Panc1 (cell line): Measurements from ENCODE around the gene FNTB. TPM values are rescaled to one million over a fixed set of nuclear protein-coding genes. Genes with fewer than 3 reads are reported as not detected.

ENCODE experiments used
- ATAC-seq: fragments of 200-7000 bp; cut with Tn5 transposase; 2 replicates; pipeline ENCODE4 v1.9.1; 2020; ENCODE audit warnings: mild to moderate bottlenecking, moderate library complexity
- BruUV-seq: library from RNA; stranded (reverse); fragments of 400-500 nt; replicated peaks from 2 replicates; lab custom pipeline; 2021; lab: Mats Ljungman, UMichigan
- CTCF ChIA-PET: fragments of 300-600 bp; sonication (Branson Sonifier 250); formaldehyde crosslinking; loops from one replicate; lab custom pipeline; 2022; ENCODE audit warnings: antibody characterized with exemption; lab: Charles Lee
- POLR2A ChIA-PET: fragments of 300-600 bp; sonication (Branson Sonifier 250); formaldehyde crosslinking; loops from one replicate; lab custom pipeline; 2022; ENCODE audit warnings: antibody characterized with exemption; lab: Charles Lee
- DNase-seq: peaks from one replicate; pipeline ENCODE4 v3.0.0-alpha.2; 2010; ENCODE audit warnings: low read depth, low spot score
- H3K27ac ChIP-seq: 2 replicates; pipeline ENCODE4 v1.5.1; 2011; ENCODE audit warnings: mild to moderate bottlenecking, low read length, inconsistent platforms
- H3K27me3 ChIP-seq: fragments of 200-500 bp; sonication (Bioruptor generic); 2 replicates; pipeline ENCODE4 v1.6.0; 2014; ENCODE audit warnings: low read length, inconsistent platforms; ENCODE audit not compliant: control insufficient read depth, insufficient read depth
- H3K36me3 ChIP-seq: fragments of 200-500 bp; sonication (Bioruptor generic); 2 replicates; pipeline ENCODE4 v1.5.1; 2014; ENCODE audit warnings: inconsistent platforms, mild to moderate bottlenecking, low read length, moderate library complexity; ENCODE audit not compliant: control insufficient read depth, insufficient read depth
- H3K4me1 ChIP-seq: 2 replicates; pipeline ENCODE4 v1.5.1; 2011; ENCODE audit warnings: inconsistent platforms, mild to moderate bottlenecking, low read length, moderate library complexity; ENCODE audit not compliant: control insufficient read depth, insufficient read depth
- H3K4me3 ChIP-seq, 2 experiments: 2 replicates each; pipeline ENCODE4 v1.5.1; 2011 to 2012; ENCODE audit warnings: low read depth in 2 of 2, low read length in 2 of 2, mild to moderate bottlenecking in 2 of 2, inconsistent platforms in 1 of 2, moderate library complexity in 1 of 2
- H3K9me3 ChIP-seq: fragments of 200-500 bp; sonication (Bioruptor generic); 2 replicates; pipeline ENCODE4 v1.5.1; 2014; ENCODE audit warnings: low read depth, mild to moderate bottlenecking, inconsistent platforms, low read length, moderate library complexity; ENCODE audit not compliant: control insufficient read depth, insufficient read depth
- CTCF ChIP-seq: fragments of 450-650 bp; IDR thresholded peaks from 2 replicates; pipeline ENCODE4 v1.5.1; 2017; ENCODE audit warnings: mild to moderate bottlenecking
- POLR2AphosphoS5 ChIP-seq: IDR thresholded peaks from 2 replicates; pipeline ENCODE4 v1.6.1; 2012; ENCODE audit warnings: mild to moderate bottlenecking, low read depth, low read length, moderate library complexity
- REST ChIP-seq, 2 experiments: IDR thresholded peaks; 2 replicates each; pipeline ENCODE4 v1.6.1; 2011 to 2012; ENCODE audit warnings: low read depth in 2 of 2, control low read depth in 1 of 2, low read length in 1 of 2, mild to moderate bottlenecking in 1 of 2, moderate library complexity in 1 of 2; ENCODE audit not compliant: insufficient read depth in 1 of 2
- SIN3A ChIP-seq: IDR thresholded peaks from 2 replicates; pipeline ENCODE4 v1.6.1; 2012; ENCODE audit warnings: low read depth, mild to moderate bottlenecking, low read length, moderate library complexity, borderline replicate concordance; ENCODE audit not compliant: insufficient read depth
- TCF7L2 ChIP-seq: IDR thresholded peaks from 2 replicates; pipeline ENCODE4 v1.6.1; 2011; ENCODE audit warnings: mild to moderate bottlenecking, low read depth, low read length, inconsistent platforms
- in situ Hi-C: cut with HindIII; loops from 2 replicates; pipeline ENCODE4 v1.10.0; 2016; ENCODE audit warnings: low sequenced_read_pairs, low pct_unique_long_range_greater_than_20kb
- intact Hi-C: fragments of 100-400 bp; cut with micrococcal nuclease; formaldehyde crosslinking; loops from one replicate; pipeline ENCODE4 v1.10.0; 2022; ENCODE audit not compliant: unreplicated experiment
- total RNA-seq: library from RNA; stranded (reverse); gene quantifications from one replicate; pipeline ENCODE4 v1.2.1, GENCODE V29; 2021; ENCODE audit not compliant: unreplicated experiment

FNTB gene
- total RNA-seq, 1 experiment from 2014 or later: 13.3 TPM

DNA sequence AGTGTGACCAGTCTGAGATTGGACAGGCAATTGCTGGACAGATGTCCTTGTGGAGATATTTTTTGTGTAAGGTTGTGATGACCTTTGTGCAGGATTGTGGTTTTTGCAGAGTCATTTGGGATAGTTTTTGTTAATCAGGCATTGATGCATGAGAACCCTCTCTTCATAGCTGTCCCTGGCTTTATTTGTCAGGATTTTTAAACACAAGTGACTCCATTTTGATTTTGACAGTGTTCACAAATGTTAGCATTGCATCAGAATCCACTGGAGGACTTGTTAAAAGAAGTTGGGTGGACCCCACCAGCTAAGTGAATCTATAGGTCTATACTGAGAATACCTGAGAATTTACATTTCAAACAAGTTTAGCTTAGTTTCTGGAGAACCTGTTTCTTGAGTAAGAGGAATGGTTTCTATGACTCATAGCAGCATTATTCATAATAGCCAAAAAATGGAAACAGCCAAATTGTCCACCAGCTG, 11.8 kb downstream of the FNTB start:
- no peak for ATAC-seq
- ChIA-PET POLR2A (no interaction called here), CTCF (interaction anchor here (1.0 kb wide), 1 partner anchor 12 kb away, joined by 3 read pairs; the partner anchor contains the start of gene FNTB)
- in situ Hi-C loops (no loop called here), intact Hi-C loops (no loop called here)
- BruUV-seq: no TSS peak
- no peak for DNase-seq
- H3K36me3 ChIP-seq: no peaks in the 10 kb centered on the region
- H3K4me1 ChIP-seq: no peaks in the 10 kb centered on the region; the same call in 1 of the 2 replicates
- no peaks in the 10 kb centered on the region for H3K9me3 ChIP-seq
- no peaks in the 10 kb centered on the region for H3K27me3 ChIP-seq
- TF ChIP-seq CTCF (no peak), POLR2AphosphoS5 (no peak), TCF7L2 (no peak), REST (IDR thresholded peaks at IDR 0.05; ENCODE audit: insufficient read depth in 1 of 2, low read depth in 2 of 2, low read length in 1 of 2) (no peak), SIN3A (no peak)
- H3K27ac ChIP-seq: no peak overlapping the region
- H3K4me3 ChIP-seq: no peak overlapping the region

GRCh38 chr14:65000898-65001591, 14.3 kb downstream of the FNTB start:
- ChIA-PET CTCF (no interaction called here), POLR2A (no interaction called here)
- Histone ChIP-seq H3K36me3 (no peaks in the 10 kb centered on the region), H3K27me3 (no peaks in the 10 kb centered on the region), H3K9me3 (no peaks in the 10 kb centered on the region), H3K4me1 (no peaks in the 10 kb centered on the region; the same call in 1 of the 2 replicates), H3K4me3 (no peak overlapping the region), H3K27ac (no peak overlapping the region)
- DNase-seq (no peak), ATAC-seq (no peak)
- intact Hi-C loops: no loop called here
- TF ChIP-seq TCF7L2 (no peak), REST (IDR thresholded peaks at IDR 0.05; ENCODE audit: insufficient read depth in 1 of 2, low read depth in 2 of 2, low read length in 1 of 2) (no peak), POLR2AphosphoS5 (no peak), SIN3A (no peak), CTCF (no peak)
- BruUV-seq: no TSS peak
- in situ Hi-C loops: no loop called here
